Skeletal muscle cell (primary cell): ENCODE results near the gene OR51A2.
"Not testable (repeated sequence)": the region's sequence is repeated elsewhere in the genome, so short reads cannot be mapped to it uniquely, and the experiment has no call there.

ENCODE experiments used
- DNase-seq: peaks from one replicate; pipeline ENCODE4 v3.0.0-alpha.2; 2010; ENCODE audit warnings: low read depth
- H3K4me3 ChIP-seq: 2 replicates; pipeline ENCODE4 v1.5.1; 2011; ENCODE audit warnings: low read depth, mild to moderate bottlenecking, control low read depth, low read length, moderate library complexity

The OR51A2 gene, protein sequence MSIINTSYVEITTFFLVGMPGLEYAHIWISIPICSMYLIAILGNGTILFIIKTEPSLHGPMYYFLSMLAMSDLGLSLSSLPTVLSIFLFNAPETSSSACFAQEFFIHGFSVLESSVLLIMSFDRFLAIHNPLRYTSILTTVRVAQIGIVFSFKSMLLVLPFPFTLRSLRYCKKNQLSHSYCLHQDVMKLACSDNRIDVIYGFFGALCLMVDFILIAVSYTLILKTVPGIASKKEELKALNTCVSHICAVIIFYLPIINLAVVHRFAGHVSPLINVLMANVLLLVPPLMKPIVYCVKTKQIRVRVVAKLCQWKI

DNA sequence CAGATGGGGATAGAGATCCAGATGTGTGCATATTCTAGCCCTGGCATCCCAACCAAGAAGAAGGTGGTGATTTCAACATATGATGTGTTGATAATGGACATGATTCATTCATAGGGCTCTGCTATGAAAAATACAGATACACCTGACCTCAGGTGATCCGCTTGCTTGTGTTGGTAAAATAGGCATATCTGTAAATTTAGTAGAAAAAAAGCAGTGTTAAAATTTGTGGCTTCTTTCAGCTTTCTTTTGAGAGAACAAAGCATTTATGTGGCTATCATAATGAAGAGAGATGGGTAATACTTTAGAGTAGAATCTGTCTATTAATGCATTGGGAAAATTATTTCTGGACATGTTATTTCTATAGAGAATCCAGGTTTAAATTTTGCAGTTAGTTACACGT is at the start of gene OR51A2:
Gene OR51A2 (minus strand): TSS at position 101 of the 400 bp plus-strand sequence. CDS start 0 bp downstream, at position 101.
- DNase-seq, H3K4me3 ChIP-seq: not testable (repeated sequence)

DNA sequence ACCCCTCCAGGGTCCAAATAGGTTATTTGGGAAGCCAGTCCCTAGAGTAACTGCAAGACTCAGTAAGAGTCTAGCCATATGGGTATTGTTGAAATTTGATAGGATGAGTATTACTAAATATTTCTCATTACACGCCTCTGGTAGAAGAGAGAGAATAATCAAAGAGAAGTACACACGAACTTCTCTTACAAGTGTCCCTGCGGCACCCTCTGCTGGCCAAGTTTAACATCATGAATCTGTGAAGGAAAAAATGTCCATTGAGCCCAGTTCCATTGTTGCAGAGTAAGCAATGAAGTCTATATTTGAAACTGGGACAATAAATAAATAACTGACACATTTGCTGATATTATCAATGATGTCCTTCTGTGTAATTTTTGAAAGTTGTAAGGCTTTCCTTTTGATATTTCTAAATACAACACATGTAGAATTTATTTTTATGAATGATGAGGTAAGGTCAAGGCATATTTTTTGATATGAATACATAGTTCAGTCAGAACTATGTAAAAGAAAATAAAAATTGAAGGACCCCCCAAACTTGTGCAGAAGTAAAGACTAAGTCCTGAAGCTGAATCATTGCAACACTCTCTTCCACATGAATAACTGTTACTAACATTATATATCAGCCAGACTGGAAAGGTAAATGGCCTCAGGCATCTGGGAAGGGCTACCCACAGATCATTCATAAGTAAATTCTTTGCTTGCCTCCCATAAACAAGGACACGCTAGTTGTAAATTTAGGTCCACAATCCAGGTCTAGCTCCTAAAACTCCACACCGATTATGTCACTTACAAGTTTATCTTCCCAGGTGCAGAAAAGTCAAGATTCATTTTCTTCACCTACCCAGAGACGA is 49.1 kb upstream of the OR51A2 start:
- no peak overlapping the region for H3K4me3 ChIP-seq
- DNase-seq = peak; percentile 20

DNA sequence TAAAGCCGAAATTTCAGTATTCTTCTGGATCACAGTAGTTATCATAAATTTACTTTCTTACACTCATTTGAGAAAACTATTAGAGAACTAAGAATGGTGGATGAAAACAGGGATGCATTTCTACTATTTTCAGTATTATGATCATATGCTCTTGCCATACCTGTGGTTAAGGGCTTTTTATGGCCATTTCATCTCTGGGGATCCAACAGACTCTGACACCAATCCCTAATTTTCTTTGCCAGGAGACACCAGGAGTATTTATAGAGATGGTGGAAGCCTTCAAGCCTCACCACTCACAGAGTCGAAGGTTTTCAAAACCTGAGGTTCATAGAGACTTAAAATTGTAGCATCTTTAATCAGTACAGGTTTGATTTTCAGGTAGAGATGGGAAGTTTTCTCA is 39.0 kb upstream of the OR51A2 start, which contains the start of gene OR51L1:
Gene OR51L1 (plus strand): TSS at position 301 of the 400 bp plus-strand sequence. CDS start 4,132 bp downstream, outside the sequence.
- no peak within 1 kb of the TSS for H3K4me3 ChIP-seq
- no peak for DNase-seq

DNA sequence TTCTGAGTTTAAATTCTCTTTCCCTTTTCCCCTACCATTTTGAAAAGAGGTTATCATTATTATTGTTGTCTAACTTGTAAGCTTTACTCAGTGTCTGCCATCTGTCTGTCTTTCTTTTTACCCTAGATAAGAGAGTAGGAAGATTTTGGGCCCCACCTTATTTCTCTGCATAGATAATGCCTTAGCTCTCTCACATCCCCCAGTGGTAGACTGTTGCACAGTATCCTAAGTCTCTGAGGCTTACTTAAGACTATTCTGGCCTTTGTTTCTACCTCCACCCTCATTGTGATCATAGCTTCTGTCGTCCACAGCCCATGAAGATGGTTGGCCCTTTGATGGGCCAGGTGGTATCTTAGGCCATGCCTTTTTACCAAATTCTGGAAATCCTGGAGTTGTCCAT is 35.5 kb upstream of the OR51A2 start:
- DNase-seq = no peak
- H3K4me3 ChIP-seq = no peak overlapping the region

DNA sequence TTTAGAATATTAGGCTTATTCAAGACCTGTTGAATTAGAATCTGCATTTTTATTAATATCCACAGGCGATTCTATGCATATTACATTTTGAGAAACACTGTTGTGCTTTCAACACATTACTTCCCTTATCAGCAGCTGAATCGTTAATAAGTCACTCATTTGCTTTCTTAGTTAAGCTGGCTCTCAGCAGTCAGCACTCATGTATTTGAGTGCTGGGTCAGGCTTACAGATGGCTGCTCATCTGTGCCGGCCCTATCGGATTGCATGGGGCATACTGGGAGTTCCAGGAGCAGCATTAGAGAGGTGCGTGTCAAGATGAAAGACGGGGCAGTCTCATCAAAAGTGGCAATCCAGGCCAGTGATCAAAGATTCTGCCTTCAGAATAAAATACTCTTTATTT is 28.3 kb upstream of the OR51A2 start:
- no peak for DNase-seq
- H3K4me3 ChIP-seq = no peak overlapping the region

DNA sequence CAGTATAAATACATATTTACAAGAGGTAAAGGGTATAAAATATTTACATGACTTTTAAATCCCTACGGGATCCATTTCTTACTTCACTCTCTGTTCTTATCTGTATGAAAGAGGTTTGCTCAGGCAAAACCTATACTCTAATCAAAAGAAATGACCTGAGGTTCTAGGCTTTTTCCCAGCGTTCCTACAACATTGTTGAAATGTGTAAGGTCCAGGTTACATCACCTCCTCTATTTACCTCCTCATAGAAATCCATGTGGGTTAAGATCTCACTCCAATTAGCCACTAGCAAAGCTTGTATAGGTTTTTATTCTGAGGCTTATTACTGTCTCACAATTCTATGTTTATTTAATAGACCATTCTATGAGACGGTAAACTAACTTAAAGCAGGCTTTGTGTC is 27.2 kb upstream of the OR51A2 start:
- no peak overlapping the region for H3K4me3 ChIP-seq
- DNase-seq = no peak

DNA sequence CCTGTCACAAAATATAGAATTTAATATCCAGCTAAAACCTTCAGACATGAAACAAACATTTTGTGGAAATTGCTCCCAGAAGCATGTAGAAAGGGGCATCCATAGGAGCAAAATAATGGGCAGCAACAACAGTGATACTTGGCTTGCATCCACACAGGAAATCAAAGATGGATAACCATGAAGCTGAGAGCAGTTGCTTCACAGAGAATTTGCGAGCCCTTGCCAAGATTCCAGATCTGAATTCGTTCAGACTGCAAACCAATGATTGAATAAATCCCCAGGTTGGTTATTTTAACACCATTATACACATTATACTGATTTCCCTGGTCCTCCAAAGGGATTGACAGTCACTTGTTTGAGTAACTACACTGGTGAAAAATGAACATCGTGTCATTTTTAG is 23.5 kb upstream of the OR51A2 start:
- H3K4me3 ChIP-seq = no peak overlapping the region
- DNase-seq = no peak

DNA sequence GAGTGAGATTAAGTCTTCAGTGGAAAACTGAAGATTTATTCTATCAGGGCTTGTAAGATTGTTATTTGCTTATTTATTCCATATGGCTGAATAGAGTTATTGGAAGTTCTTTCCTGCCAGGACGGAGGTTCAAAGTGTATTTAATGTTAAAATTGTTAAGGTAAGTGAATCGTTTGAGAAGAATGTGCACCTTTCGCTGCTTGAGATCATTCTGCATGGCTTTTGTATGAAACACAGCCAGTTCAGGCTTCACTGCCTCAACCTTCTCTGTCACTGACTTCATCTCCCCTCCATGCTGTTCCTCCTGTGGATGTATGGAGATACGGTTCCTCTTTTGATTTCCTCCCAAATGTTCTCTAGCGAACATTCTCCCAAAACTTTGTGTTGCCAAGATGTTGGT is 19.9 kb upstream of the OR51A2 start:
- no peak overlapping the region for H3K4me3 ChIP-seq
- DNase-seq = no peak

DNA sequence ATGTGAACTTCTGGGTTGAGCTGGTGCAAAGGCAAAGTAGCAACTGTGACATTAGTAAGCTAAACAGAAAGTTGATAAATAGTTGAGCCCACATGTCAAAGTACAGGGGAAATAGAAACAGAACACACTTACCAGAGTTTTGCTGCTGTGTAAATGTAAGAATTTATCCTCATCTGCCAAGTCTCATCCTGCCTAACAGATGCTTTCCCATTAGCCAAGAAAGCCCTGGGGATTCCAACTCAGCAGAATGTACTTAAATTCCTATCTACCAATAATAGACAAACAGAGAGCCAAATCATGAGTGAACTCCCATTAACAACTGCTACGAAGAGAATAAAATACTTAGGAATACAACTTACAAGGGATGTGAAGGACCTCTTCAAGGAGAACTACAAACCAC is 7.3 kb upstream of the OR51A2 start:
- peak; percentile 1 for DNase-seq

DNA sequence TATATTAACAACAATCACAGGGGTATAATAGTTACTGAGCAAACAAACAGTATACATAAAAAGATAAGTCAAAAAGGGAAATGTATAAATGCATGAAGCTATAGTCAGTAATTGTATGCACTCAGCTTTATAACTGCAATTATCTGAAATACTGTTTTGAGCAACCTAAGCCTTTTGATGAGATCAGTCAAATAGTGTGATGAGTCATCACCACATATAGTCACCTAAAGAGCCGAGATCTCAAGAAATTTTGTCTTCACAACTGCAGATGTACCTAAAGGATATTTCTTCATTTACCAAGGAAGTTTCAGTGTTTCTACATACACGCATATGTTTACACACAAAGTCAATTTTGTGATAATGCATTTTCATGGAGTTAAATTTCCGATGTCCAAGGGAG is 5.4 kb upstream of the OR51A2 start:
- H3K4me3 ChIP-seq = no peak overlapping the region

More for the DNA sequence above, 7.3 kb upstream of the OR51A2 start:
- H3K4me3 ChIP-seq = no peak overlapping the region

DNA sequence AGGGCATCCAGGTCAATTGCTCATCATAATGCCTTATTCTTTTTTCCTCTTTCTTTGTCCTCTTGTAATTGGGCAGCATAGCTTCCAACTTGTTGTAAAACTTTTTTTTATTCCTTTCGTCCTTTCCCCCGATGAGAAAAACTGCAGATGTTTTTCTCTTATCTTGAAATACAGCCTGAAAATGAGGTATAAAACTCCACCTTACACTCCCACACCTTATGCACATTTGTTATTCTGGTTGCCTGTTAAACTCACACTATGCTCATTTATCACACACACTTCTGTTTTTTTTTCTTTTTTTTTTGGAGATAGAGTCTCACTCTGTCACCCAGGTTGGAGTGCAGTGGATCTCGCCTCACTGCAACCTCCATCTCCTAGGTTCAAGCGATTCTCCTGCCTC is 1.9 kb upstream of the OR51A2 start:
- DNase-seq = no peak
- H3K4me3 ChIP-seq = no peak overlapping the region

More for the DNA sequence above, 5.4 kb upstream of the OR51A2 start:
- DNase-seq = no peak

DNA sequence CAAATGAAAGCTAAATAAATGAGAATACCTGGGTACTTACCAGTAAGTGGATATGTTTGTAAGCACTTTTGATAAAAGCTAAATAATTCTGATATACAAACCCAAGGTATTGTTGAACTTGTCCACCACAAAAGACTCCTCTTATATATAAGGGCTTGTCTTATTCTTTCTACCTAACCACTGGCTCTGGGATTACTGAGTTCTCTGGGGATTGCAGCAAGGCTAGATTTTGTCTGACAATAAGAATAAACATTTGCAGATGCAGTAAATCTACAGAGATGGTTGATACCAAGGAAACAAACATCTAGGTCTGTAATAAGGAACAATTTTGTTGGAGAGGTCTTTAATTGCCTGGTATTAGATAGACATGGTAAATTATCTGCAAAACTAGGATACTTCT is 8.0 kb downstream of the OR51A2 start, which contains the start of gene OR51A4:
Gene OR51A4 (minus strand): TSS at position 101 of the 400 bp plus-strand sequence. CDS start 505 bp downstream, outside the sequence.
- H3K4me3 ChIP-seq = no peak within 1 kb of the TSS
- no peak for DNase-seq

DNA sequence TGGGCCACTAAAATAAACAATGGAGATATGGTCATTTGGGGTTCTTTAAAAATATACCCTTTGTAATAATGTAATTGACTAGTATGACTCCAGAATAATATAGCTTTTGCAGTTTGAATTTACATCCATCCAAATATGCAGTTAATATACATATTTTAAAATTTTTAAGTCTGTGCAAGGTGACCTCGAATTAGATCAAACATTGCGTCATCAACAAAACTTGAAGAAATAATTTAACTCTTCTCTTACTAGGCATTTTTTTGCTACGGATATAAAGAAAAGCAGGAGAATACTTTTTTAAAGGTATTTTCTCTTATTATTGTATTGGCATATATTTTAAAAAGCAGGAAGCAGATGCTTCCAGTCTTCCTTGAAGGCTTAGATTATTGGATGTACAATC is 18.8 kb downstream of the OR51A2 start:
- no peak for DNase-seq
- H3K4me3 ChIP-seq = no peak overlapping the region

DNA sequence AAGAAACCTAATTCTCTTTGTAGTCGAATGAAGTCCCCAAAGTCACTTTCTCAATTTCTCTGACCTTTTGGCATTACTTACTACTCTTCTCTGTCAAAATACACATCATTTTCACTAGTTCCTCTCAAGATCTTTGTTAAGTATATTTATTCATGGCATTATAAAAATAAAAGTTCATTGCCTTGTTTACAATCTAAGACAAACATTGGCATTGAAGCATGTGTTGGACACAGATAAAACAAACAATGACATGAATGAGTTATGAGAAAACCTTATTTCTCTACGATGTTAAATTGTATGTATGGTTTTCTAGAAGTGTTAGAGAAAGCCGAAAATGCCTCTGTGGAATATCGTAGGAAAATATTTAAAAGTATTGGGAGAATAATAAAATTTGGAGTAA is 22.8 kb downstream of the OR51A2 start:
- DNase-seq = no peak

DNA sequence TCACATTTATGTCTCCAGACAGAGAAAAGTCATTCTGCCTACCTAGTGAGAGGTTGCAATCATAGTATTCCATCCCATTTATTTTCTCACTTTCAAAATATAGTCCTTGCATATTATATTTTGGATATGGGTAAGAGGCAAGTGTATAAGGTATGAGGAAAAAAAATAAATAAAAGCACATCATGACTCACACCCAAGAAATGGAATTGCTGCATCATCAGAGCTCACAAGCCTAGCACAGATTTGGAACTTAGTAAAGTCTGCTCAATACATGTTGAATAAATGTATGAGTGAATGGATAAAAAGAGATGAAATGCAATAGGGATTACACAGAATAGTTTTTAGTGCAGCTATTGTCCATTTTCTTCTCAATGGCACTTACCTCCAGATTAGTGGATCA is 28.9 kb downstream of the OR51A2 start:
- H3K4me3 ChIP-seq = no peak overlapping the region
- no peak for DNase-seq

More for the DNA sequence above, 22.8 kb downstream of the OR51A2 start:
- no peak overlapping the region for H3K4me3 ChIP-seq

DNA sequence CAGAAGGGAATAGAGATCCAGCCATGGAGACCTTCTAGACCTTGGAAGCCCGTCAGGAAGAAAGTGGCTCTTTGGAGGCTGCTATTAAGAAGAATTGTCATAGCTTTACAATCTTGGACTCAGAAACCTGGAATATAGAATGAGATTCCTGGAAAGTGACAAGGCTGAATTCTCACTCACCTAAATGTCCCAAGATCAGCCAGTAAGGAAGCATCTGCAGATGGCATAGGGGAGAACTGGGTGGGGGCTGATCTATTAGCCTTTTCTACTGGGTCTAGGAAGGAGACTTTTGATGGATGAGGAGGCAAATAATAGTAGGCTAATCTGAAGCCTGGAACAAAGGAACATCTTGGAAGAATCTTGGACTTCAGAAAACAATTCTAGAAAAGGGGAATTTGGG is 31.3 kb downstream of the OR51A2 start, which contains the start of gene OR51G1:
Gene OR51G1 (minus strand): TSS at position 101 of the 400 bp plus-strand sequence. CDS start 0 bp downstream, at position 101.
- DNase-seq = no peak
- H3K4me3 ChIP-seq = no peak within 1 kb of the TSS

DNA sequence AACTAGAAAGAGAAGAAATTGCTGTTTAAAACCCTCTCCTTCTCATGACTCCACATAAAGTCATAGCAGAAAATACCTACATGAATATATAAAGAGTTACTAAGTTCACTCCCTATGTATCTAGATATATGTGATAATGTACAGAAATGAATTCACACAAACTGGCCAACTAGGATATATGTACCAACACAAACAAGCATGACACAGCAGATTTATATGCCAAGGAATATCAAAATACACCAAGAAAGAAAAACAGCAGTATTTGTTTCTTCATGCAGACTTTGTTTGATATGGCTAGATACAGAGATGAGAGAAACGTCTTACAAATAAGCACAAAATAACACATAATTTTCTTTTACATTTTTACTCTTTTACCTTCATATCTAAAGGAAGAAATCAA is 33.2 kb downstream of the OR51A2 start:
- no peak overlapping the region for H3K4me3 ChIP-seq
- DNase-seq = no peak

DNA sequence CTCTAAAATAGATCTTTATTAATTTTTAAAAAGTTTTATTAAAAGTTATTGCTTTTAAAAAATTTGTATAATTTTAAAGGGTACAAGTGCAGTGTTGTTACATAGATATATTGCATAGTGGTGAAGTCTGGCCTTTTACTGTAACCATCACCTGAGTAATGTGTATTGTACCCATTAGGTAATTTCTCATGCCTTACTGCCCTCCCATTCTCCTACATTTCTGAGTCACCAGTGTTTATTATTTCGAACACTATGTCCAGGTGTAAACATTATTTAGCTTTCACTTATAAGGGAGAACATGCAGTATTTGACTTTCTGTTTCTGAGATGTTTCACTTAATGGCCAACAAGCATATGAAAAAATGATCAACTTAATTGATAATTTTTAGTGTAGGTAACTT is 33.7 kb downstream of the OR51A2 start:
- H3K4me3 ChIP-seq = no peak overlapping the region
- DNase-seq = no peak

DNA sequence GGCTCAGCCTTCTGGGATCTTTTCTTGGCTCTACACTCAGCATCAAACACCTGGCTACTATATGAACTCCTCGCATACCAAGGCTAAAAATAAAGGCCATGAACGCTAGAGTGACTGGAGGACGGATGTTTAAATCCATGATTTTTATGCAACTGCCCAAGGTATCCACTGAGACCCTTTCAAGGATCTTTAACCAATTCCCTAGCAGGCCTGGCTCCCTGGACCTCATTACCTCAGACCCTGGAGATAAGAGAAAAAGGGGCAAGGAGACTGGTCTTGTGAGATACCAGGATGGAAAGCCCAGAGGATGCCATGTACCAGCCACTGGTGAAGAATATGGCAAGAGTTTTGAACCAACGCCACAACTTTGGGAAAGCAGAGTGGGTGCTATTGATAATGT is 36.3 kb downstream of the OR51A2 start, which contains the start of gene OR51G2:
Gene OR51G2 (minus strand): TSS at position 101 of the 400 bp plus-strand sequence. CDS start 3,687 bp downstream, outside the sequence.
- no peak within 1 kb of the TSS for H3K4me3 ChIP-seq
- no peak for DNase-seq

DNA sequence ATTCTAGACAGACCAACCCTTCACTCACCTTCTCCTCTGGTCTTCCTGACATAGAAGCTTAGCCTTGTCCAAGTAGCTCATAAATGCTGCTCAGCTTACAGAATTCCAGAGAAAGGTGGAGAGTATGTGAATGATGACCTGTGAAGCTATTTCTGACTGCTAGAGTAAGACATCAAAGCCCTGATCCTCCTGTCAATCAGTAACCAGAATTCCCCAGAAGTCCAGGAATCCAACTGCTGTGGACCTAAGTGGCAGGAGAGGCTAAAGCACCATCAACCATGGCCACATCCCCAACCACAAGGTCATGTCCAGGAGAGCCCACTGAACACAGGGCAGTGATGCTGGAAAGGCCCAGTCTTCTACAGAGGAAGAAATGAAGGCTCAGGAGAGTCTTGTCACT is 38.9 kb downstream of the OR51A2 start:
- no peak overlapping the region for H3K4me3 ChIP-seq
- no peak for DNase-seq
